Uterus (tissue), 2 donors: Measurements from ENCODE around the gene DYRK4.

Source experiments
- CTCF ChIP-seq, 4 experiments: fragments of 200-600 bp in 2 of 4; fragments of 450-650 bp in 2 of 4; sonication (generic) in 2 of 4; IDR thresholded peaks; one replicate each; pipeline ENCODE4 v1.5.1; 2016 to 2019; ENCODE audit warnings: antibody characterized with exemption in 4 of 4, mild to moderate bottlenecking in 2 of 4, moderate library complexity in 1 of 4
- POLR2A ChIP-seq, 2 donors: fragments of 450-650 bp; IDR thresholded peaks; one replicate each; pipeline ENCODE4 v1.6.1; 2016; ENCODE audit warnings: antibody characterized with exemption in 2 of 2, mild to moderate bottlenecking in 1 of 2, moderate library complexity in 1 of 2

GRCh38 chr12:4610481-4610880 is 48.5 kb downstream of the DYRK4 start:
- no peak for TF ChIP-seq POLR2A (IDR thresholded peaks at IDR 0.05)
- TF ChIP-seq CTCF (IDR thresholded peaks at IDR 0.05): no peak
